Measurements from ENCODE around the gene VAC14.

DNA sequence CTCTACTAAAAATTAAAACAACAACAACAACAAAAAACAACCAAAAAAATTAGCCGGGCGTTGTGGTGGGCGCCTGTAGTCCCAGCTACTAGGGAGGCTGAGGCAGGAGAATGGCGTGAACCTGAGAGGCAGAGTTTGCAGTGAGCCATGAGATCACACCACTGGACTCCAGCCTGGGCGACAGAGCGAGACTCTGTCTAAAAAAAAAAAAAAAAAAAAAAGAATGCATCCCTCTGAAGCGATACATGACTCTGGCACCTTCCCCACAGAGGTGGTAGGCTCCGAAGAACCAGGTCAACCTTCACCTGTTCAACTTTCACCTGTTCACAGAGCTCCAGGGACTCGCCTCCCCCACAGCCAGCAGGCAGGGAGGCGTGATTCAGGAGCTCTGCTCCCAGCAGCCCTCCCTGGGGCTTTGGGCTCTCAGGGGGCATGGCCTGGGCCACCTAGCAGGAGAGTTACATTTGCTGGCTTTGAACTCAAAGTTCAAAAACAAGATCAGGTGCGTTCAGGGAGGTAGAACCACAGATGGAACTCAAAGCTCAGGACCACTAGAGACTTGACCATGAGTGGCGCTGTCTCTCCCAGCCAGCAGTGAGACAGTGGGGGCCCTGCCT lies 5.6 kb downstream of the VAC14 start:
- TF ChIP-seq, protein P1, sequence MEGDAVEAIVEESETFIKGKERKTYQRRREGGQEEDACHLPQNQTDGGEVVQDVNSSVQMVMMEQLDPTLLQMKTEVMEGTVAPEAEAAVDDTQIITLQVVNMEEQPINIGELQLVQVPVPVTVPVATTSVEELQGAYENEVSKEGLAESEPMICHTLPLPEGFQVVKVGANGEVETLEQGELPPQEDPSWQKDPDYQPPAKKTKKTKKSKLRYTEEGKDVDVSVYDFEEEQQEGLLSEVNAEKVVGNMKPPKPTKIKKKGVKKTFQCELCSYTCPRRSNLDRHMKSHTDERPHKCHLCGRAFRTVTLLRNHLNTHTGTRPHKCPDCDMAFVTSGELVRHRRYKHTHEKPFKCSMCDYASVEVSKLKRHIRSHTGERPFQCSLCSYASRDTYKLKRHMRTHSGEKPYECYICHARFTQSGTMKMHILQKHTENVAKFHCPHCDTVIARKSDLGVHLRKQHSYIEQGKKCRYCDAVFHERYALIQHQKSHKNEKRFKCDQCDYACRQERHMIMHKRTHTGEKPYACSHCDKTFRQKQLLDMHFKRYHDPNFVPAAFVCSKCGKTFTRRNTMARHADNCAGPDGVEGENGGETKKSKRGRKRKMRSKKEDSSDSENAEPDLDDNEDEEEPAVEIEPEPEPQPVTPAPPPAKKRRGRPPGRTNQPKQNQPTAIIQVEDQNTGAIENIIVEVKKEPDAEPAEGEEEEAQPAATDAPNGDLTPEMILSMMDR (IDR thresholded peaks at IDR 0.05): no peak
- no peak for TF ChIP-seq POLR2A (IDR thresholded peaks at IDR 0.05)

Data from Peyer's patch (tissue), 4 donors.